HG02763 (cell line): ENCODE data around the gene ARID5A.
"Not testable (repeated sequence)": the region's sequence is repeated elsewhere in the genome, so short reads cannot be mapped to it uniquely, and the experiment has no call there.

Source experiments
- ATAC-seq: cut with Tn5 transposase; IDR thresholded peaks from one replicate; pipeline ENCODE4 v1.9.1; 2021; ENCODE audit warnings: mild to moderate bottlenecking, moderate library complexity; ENCODE audit not compliant: unreplicated experiment

Gene ARID5A

DNA sequence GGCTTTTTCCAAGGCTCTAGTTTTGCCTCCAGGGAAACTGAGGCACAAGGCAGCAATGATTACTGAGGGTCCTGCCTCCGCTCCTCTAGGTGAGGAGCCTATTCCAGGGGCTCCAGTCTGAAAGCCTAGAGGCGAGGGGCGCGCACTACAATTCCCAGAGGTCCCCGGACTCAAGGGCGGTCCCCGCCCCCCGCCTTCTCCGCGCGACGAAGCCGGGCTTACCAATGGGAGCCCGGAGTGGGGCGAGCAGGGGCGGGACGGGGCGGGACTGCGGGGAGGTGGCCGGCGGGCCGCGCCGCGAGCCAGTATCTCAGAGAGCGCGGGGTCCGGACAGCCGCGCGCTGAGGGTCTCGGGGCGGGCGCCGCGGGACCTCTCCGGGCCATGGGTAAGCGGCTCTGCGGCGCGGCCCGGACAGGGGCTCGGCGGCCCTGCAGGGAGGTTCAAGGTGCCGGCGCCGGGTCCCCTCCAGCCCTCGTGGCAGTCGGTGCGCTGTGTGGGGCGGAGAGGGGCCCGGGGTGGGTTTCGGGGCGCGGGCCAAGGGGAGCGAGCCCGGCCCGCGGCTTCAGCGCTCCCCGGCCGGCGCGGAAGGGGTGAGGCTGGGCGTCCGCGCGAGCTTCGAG is at the start of gene ARID5A:
Gene ARID5A (plus strand): TSS at position 308 of the 621 bp plus-strand sequence. CDS start 75 bp downstream, at position 383.
- ATAC-seq: peak; percentile 46

DNA sequence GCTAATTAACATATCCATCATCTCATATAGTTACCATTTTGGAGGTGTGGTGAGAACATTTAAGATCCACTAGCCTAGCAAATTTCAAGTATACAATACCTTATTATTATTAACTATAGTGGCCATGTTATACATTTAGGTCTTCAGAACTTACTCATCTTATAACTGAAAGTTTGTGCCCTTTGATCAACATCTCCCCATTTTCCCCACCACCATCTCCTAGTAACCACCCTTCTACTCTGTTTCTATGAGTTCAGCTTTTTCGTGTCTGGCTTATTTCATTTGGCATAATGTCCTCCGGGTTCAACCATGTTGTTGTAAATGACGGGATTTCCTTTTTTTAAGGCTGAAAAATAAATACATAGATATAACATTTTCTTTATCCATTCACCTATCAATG is 47.3 kb upstream of the ARID5A start:
- ATAC-seq: no peak

GRCh38 chr2:96489663-96490062 is 46.9 kb upstream of the ARID5A start:
- ATAC-seq: no peak

DNA sequence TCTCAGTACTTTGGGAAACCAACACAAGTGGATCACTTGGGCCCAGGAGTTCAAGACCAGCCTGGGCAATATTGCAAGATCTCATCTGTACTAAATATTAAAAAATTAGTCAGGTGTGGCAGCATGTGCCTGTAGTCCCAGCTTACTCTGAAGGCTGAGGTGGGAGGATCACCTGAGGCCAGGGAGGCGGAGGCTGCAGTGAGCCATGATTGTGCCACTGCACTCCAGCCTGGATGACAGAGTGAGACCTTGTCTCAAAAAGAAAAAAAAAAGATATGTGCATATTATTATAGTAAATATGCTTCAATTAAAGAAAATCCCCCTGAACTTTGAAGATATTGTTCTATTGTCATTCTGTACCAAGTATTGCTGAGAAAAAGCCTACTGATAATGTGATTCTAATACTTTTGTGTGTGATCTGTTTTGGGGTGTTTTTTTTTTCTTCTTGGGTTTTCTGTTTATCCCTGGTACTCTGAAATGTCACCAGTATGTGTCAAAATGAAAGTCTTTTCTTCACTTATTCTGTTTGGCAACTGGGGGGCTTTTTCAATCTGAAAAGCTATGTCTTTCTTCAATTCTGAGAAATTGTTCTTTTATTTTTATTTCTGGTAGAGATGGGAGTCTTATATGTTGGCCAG is 44.6 kb upstream of the ARID5A start:
- ATAC-seq: no peak

GRCh38 chr2:96493072-96493471 is 43.5 kb upstream of the ARID5A start:
- ATAC-seq: no peak

DNA sequence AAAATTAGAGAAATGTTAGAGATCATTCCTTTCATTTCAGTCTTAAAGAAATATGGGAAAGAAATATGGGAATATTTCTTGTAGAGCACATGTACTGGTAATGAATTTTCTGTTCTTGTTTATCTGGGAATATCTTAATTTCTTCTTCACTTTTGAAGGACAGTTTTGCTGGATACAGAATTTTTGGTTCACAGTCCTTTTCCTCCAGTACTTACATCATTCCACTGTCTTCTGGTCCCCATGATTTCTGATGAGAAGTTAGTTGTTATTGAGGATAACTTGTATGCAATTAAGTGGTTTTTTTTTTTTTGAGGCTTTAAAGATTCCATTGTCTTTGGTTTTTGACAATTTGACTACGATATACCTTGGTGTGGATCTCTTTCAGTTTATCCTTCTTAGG is 42.4 kb upstream of the ARID5A start:
- ATAC-seq: no peak

DNA sequence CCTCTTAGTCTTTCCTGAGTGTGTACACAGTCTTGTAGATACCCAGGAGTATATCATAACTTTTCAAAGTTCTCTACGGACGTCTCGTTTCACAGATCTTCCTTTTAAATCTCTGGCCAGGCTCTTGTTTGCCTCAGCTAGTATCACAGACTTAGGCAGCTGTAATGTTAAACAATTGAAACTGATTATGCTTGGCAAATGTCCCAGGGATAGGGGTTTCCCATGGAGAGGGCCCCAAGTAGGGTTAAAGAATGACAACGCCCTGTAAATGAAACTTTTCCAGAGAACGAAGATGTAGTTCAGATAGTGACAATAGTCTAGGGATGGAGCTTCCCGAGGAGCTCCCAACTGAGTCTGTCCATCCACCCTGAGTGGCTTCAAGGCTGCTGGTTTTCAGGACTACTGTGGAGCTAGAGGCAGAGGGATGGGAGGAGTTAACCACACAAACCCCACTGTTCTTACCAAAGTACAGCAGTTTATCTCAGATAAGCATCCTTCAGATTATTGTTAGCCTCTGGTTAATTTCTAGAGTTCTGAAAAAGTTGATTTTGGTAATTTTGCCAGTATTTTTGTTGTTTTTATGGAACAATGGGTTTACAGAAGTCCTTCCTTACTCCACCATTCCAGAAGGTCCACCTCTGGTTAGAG is 40.4 kb upstream of the ARID5A start:
- ATAC-seq: no peak

DNA sequence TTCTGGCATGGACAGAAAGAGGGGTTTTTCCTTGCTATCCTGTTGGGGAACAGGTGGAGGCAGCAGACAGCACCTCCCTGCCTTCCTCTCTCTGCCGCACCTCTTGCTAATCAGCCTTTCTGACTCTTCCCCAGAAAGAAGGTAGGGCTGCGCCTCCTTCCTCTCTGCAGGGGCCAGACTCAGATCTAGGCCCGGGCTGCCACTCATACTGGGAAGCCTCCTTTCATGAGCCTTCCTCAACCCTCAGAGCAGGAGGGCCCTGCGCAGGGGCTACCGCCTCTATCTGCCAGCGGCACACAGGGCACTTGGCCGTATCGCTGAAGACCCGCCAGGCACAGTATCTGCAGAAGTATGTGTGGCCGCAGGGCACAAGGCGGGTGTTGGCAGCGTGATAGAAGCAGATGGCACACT is 38.5 kb upstream of the ARID5A start:
- no peak for ATAC-seq

- not testable (repeated sequence) for ATAC-seq
Observed at GRCh38 chr2:96498611-96499010, 37.9 kb upstream of the ARID5A start.

GRCh38 chr2:96499061-96499960 is 37.2 kb upstream of the ARID5A start:
- no peak for ATAC-seq

DNA sequence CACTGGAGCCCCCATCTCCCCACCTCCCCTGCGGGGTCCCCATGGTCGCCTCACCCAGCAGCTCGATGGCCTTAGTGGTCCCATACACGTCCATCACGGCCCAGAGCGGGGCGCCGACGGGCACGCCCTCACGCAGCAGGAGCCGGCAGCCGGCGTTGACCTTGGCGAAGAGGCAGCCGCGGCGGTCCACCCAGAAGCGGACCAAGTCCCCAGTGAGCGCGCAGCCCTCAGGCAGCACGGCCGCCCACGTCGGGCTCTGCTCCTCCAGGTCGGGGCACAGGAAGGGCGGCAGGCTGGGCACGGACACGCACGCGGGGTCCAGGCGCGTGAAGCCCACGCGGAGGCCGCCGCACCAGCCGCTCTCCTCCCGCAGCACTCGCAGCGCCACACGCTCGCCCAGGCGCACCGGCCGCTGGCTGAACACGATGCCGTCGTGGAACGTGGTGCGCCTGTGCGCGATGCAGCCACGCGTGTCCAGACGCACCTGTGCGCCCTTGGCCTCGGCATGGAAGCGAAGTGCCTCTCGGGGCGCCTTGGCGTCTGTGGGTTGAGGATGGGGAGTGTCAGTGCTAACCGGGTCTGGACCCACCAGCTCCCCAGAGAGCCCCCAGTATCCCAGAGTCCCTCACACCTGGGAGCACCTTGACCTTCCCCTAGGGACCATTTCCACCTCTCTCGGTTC is 36.0 kb upstream of the ARID5A start:
- no peak for ATAC-seq

- ATAC-seq: no peak
Observed at GRCh38 chr2:96501471-96501874, 35.1 kb upstream of the ARID5A start.

DNA sequence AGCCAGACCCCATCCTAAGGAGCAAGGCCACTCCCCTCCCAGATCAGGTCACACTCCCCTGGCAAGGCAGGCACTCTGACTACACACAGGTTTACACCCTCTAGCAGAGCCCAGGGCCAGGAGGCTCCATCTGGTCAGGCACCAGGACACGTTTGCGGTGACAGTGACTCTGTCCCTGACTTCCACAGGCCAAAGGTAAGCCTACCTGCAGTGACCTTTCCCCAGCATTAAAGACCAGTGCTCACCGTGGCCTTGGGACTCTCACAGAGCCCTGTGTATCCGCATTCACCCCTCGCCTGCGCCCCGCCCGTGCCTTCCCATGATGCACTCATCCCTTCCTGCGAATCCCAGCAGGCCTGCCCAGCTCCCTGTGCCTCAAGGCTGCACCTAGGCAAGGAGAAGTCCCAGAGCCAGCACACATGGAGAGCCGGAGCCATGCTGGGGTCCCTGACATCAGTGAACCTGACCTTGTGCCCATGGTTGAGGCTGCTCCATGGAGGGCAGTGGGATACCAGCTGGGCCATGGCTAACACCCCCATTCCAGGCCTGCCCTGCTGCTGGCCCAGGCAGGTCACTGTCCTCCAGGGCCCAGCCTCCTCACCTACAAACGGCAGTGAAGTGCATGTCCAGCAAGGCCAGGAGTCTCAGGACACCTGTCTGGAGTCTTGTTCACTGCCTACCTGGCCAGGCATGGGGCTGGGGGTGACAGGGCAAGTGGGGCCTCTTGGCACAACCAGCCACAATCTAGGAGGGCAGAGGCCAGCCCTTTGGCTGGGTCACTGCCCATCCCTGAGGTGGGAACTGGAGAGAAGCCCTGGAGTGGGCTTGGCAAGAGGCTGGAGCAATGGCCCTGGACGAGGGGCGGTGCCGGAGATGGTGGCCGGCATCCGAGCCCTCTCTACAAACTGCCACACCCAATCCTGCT is 34.4 kb upstream of the ARID5A start:
- ATAC-seq: no peak

DNA sequence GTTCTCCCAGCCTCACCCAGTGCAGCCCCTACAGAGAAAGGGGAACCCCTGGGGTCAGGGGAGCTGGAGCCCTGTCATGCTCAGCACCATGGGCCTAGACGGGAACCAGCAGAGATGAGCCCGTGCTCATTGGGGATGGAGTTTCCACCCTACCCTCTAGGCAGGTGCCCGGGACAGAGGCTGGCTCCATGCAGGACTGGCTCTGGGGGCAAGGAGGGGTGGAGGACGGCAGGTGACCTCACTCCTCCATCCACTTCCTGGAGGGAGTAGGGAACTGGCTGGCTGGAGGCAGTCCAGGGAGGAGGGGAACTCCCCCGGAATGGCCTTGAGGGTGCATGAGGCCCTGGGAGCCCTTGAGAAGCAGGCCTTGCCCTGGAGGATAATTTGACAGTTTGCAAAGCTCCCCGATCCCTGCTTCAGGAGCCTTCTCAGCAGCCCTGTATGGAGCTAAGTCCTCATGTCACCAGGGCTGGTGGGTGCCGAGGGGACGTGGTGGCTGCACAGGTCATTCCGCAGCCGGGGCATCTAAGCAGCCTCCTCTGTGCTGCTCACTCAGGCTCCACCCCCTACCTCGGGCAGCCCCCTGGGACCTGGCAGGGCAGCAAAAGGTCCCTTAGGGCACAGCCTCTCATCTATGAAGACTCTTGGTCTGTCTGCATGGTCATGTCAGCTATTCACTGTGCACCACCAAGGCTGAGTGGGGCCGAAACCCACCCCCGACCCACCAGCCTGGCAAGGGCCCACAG is 33.5 kb upstream of the ARID5A start:
- ATAC-seq: no peak

GRCh38 chr2:96503637-96504243 is 32.8 kb upstream of the ARID5A start:
- ATAC-seq: no peak

- ATAC-seq: no peak
Observed at GRCh38 chr2:96505231-96505889, 31.2 kb upstream of the ARID5A start, which contains the start of gene NEURL3. Gene NEURL3, minus strand, starts transcription at chr2:96505357. Its CDS starts 71 bp downstream, at chr2:96505286.

DNA sequence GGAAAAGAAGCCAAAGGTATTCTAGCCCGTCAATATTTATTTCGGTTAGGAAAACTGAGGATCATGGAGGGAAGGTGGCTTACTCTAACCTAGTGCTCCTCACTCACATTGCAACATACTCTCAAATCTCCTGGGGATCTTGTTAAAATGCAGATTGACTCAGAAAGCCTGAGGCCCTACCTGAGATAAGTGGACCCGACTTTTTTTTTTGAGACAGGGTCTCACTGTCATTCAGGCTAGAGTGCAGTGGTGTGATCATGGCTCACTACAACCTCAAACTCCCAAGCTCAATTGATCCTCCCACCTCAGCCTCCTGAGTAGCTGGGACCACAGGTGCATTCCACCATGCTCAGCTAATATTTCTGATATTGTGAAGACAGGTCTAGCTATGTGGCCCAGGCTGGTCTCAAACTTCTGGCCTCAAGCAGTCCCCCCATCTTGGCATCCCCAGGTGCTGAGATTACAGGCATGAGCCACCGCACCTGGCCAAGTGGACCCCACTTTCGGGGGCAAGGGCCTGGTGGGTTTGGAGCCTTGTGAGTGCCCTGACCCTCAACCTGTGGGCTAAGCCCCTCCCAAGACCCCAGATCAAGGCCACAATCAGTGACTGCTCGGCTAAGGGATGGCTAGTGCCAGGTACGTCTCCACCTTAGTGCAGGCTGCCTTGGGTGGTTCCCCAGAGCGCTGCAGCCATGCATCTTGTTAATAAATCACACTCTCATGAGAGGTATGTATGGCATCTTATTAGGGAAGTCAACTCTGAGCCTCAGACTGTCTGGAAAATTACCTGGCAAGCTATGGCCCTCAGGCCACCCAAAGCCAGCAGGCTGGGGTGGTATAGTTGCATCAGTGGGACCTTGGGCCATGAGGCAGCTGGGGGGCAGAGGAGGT is 30.3 kb upstream of the ARID5A start:
- no peak for ATAC-seq
